Mesothelial cell of epicardium (in vitro differentiated cells): ENCODE results near the gene RAB4A. TPM values are rescaled to one million over a fixed set of nuclear protein-coding genes. Genes with fewer than 3 reads are reported as not detected.

ENCODE experiments used
- DNase-seq, 2 experiments: peaks; one replicate each; pipeline ENCODE4 v3.0.0; 2021; ENCODE audit warnings: low spot score in 2 of 2; ENCODE audit not compliant: unreplicated experiment in 2 of 2
- H3K27ac Mint-ChIP-seq: 2 replicates; pipeline ENCODE4 v1.8.0; 2021; ENCODE audit warnings: mixed read lengths
- H3K27me3 Mint-ChIP-seq: 2 replicates; pipeline ENCODE4 v1.8.0; 2021; ENCODE audit warnings: low read depth, mixed read lengths
- H3K36me3 Mint-ChIP-seq: 2 replicates; pipeline ENCODE4 v1.8.0; 2021; ENCODE audit warnings: mixed read lengths
- H3K4me1 Mint-ChIP-seq: 2 replicates; pipeline ENCODE4 v1.8.0; 2021; ENCODE audit warnings: mixed read lengths
- H3K4me3 Mint-ChIP-seq: 2 replicates; pipeline ENCODE4 v1.8.0; 2021; ENCODE audit warnings: mild to moderate bottlenecking, moderate library complexity, mixed read lengths
- H3K9me3 Mint-ChIP-seq: 2 replicates; pipeline ENCODE4 v1.8.0; 2021; ENCODE audit warnings: mixed read lengths
- total RNA-seq: library from RNA; stranded (reverse); gene quantifications from 3 replicates; pipeline ENCODE4 v1.2.1, GENCODE V29; 2021
- TF ChIP-seq, protein P1 (sequence below): fragments of 200-600 bp; sonication (generic); IDR thresholded peaks from one replicate; pipeline ENCODE4 v1.5.0; 2021; ENCODE audit warnings: antibody characterized with exemption; ENCODE audit not compliant: unreplicated experiment

The RAB4A gene
- total RNA-seq, 1 donor from 2014 or later = 59.8 TPM

GRCh38 chr1:229238231-229238630 is 32.7 kb upstream of the RAB4A start:
- Mint-ChIP-seq H3K4me1 (peaks cover 12% of the 10 kb centered on the region), H3K9me3 (peaks cover 16% of the 10 kb centered on the region), H3K27me3 (no peaks in the 10 kb centered on the region), H3K4me3 (no peak overlapping the region), H3K36me3 (no peaks in the 10 kb centered on the region), H3K27ac (no peak overlapping the region)
- no peak for DNase-seq
- TF ChIP-seq, protein P1, sequence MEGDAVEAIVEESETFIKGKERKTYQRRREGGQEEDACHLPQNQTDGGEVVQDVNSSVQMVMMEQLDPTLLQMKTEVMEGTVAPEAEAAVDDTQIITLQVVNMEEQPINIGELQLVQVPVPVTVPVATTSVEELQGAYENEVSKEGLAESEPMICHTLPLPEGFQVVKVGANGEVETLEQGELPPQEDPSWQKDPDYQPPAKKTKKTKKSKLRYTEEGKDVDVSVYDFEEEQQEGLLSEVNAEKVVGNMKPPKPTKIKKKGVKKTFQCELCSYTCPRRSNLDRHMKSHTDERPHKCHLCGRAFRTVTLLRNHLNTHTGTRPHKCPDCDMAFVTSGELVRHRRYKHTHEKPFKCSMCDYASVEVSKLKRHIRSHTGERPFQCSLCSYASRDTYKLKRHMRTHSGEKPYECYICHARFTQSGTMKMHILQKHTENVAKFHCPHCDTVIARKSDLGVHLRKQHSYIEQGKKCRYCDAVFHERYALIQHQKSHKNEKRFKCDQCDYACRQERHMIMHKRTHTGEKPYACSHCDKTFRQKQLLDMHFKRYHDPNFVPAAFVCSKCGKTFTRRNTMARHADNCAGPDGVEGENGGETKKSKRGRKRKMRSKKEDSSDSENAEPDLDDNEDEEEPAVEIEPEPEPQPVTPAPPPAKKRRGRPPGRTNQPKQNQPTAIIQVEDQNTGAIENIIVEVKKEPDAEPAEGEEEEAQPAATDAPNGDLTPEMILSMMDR = no peak

DNA sequence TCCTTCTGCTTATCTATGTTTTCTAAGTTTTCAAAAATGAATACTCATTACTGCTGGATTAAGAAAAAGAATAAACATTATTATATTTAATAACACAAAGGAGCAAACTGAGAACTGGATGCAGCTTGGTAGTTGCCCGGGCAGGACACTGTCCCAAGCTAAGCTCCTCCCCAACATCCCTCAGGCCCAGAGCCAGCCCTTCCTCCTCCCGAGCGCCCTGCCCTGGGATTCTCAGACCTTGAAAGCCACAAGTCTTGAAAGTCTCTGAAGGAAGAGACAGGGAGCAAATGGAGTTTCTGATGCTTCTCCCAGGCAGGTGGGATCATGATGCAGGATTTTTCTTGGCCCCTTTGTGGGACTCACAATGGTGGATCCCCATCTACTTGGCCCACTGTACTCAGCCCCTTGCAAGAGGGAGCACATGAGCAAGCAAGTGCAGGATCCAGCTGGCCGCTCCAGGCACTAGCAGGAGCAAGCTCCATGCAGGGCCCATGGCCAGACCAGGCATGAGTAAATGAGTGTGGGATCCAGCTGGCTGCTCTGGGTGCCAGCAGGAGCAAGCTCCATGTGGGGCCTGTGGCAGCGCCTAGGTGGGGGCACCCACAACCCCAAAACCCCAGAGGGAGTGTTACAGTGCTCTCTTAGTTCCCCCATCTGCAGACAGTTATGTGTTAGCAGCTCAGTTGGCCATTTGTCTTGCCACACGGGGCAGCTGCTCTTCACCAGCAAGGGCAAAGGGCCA is 32.1 kb upstream of the RAB4A start:
- Mint-ChIP-seq H3K4me1 (peaks cover 8% of the 10 kb centered on the region), H3K4me3 (no peak overlapping the region), H3K36me3 (peaks cover 4% of the 10 kb centered on the region), H3K9me3 (peaks cover 23% of the 10 kb centered on the region), H3K27ac (no peak overlapping the region), H3K27me3 (no peaks in the 10 kb centered on the region)
- no peak for DNase-seq
- TF ChIP-seq, protein P1 = no peak

DNA sequence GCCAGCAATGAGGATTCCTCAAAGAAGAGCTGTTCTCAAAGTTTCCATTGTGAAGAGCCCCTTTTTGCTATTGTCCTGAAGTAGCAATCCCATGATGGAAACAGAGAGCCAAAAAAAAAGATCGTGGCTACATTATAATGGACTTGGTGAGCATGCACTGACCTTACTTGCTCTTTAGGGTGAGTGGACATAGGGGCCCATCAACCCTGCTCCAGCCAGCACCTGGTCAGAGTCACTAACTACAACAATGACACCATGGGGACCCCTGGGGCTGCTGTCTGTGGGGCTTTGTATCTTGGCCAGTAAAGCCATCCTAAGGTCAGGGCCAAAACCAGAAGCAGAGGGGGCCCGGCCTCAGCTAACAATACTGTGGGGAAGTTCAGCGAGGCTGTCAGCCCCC is 30.4 kb upstream of the RAB4A start:
- no peak overlapping the region for H3K27ac Mint-ChIP-seq
- TF ChIP-seq, protein P1 = no peak
- H3K36me3 Mint-ChIP-seq = peaks cover 12% of the 10 kb centered on the region
- no peaks in the 10 kb centered on the region for H3K4me1 Mint-ChIP-seq
- no peaks in the 10 kb centered on the region for H3K27me3 Mint-ChIP-seq
- no peak for DNase-seq
- H3K9me3 Mint-ChIP-seq = peaks cover 35% of the 10 kb centered on the region
- no peak overlapping the region for H3K4me3 Mint-ChIP-seq

DNA sequence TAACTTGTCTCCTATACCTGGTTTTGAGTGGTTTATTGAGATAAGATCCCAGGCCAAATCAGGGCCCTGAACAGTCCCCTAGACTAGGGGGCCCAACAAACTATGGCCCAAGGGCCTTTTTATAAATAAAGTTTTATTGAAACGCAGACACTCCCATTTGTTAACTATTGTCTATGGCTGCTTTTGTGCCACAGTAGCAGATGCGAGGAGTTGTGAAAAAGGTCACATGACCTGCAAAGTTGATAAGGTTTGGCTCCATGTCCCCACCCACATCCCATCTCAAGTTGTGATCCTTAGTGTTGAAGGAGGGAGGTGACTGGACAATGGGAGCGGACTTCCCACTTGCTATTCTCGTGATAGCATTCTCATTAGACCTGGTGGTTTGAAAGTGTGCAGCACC is 29.5 kb upstream of the RAB4A start:
- no peak overlapping the region for H3K27ac Mint-ChIP-seq

DNA sequence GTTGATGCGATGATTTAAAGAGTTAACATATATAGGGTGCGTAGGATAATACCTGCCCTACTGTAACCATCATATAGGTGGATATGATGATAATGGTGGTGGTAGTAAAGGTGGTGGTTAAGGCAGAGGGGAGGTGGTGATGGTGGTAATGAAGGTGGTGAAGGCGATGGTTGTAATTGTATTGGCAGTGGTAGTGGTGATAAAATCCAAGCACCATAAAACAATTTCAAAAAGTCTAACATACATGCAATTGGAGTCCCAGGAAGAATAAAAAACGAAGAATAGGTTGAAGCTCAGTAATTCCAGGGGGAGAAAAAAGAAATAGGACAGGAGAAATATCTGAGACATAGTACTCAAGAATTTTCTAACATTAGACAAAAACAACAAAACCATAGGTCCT is 27.3 kb upstream of the RAB4A start:
- Mint-ChIP-seq H3K27ac (no peak overlapping the region), H3K27me3 (no peaks in the 10 kb centered on the region), H3K4me1 (peaks cover under 1% of the 10 kb centered on the region), H3K36me3 (peaks cover 12% of the 10 kb centered on the region), H3K9me3 (peaks cover 33% of the 10 kb centered on the region), H3K4me3 (no peak overlapping the region)
- DNase-seq = no peak
- TF ChIP-seq, protein P1 = no peak

More for the DNA sequence above, 29.5 kb upstream of the RAB4A start:
- Mint-ChIP-seq H3K4me3 (no peak overlapping the region), H3K9me3 (peaks cover 37% of the 10 kb centered on the region), H3K36me3 (peaks cover 12% of the 10 kb centered on the region), H3K4me1 (no peaks in the 10 kb centered on the region), H3K27me3 (no peaks in the 10 kb centered on the region)
- TF ChIP-seq, protein P1 = no peak
- no peak for DNase-seq

GRCh38 chr1:229244091-229244490 is 26.8 kb upstream of the RAB4A start:
- TF ChIP-seq, protein P1 = no peak
- no peak overlapping the region for H3K4me3 Mint-ChIP-seq
- no peak for DNase-seq
- peaks cover 12% of the 10 kb centered on the region for H3K36me3 Mint-ChIP-seq
- peaks cover 33% of the 10 kb centered on the region for H3K9me3 Mint-ChIP-seq
- H3K4me1 Mint-ChIP-seq = peaks cover 3% of the 10 kb centered on the region
- no peak overlapping the region for H3K27ac Mint-ChIP-seq
- H3K27me3 Mint-ChIP-seq = no peaks in the 10 kb centered on the region
